Loucy (cell line): ENCODE measurements around the gene CPNE9.

Experiments used
- EZH2phosphoT487 ChIP-seq: fragments of 200-600 bp; IDR thresholded peaks from 2 replicates; pipeline ENCODE4 v1.6.1; 2018; ENCODE audit warnings: antibody characterized with exemption, mild to moderate bottlenecking, moderate library complexity, borderline replicate concordance
- TF ChIP-seq, protein P1 (sequence below): fragments of 200-600 bp; sonication (generic); conservative IDR thresholded peaks from 2 replicates; pipeline ENCODE4 v1.5.1; 2014; ENCODE audit warnings: mild to moderate bottlenecking, antibody characterized with exemption, low read length

- TF ChIP-seq, protein P1, sequence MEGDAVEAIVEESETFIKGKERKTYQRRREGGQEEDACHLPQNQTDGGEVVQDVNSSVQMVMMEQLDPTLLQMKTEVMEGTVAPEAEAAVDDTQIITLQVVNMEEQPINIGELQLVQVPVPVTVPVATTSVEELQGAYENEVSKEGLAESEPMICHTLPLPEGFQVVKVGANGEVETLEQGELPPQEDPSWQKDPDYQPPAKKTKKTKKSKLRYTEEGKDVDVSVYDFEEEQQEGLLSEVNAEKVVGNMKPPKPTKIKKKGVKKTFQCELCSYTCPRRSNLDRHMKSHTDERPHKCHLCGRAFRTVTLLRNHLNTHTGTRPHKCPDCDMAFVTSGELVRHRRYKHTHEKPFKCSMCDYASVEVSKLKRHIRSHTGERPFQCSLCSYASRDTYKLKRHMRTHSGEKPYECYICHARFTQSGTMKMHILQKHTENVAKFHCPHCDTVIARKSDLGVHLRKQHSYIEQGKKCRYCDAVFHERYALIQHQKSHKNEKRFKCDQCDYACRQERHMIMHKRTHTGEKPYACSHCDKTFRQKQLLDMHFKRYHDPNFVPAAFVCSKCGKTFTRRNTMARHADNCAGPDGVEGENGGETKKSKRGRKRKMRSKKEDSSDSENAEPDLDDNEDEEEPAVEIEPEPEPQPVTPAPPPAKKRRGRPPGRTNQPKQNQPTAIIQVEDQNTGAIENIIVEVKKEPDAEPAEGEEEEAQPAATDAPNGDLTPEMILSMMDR, result no peak
- no peak for TF ChIP-seq EZH2phosphoT487
Measured at GRCh38 chr3:9696480-9697220, 7.0 kb upstream of the CPNE9 start.
